ENCODE measurements around the gene ADGRG4.

- TF ChIP-seq CTCF (conservative IDR thresholded peaks at IDR 0.05; ENCODE audit: low read length) = 0 out of 2 replicates have a peak, but pooled peaks have one; percentile 28
- TF ChIP-seq EZH2phosphoT487 (IDR thresholded peaks at IDR 0.05; ENCODE audit: borderline replicate concordance) = no peak
These were observed 3.7 kb downstream of the ADGRG4 start for GRCh38 chrX:136304493-136304892.

Data from Loucy (cell line).